HCT116 (cell line): ENCODE results near the gene KRTAP17-1.

ENCODE experiments used
- ATF3 ChIP-seq: IDR thresholded peaks from 2 replicates; pipeline ENCODE4 v1.6.1; 2012
- CEBPB ChIP-seq: IDR thresholded peaks from 2 replicates; pipeline ENCODE4 v1.6.1; 2012; ENCODE audit warnings: low read depth
- CTCF ChIP-seq, 3 experiments: fragments of 200-600 bp in 1 of 3; sonication (generic) in 1 of 3; IDR thresholded peaks in 2 of 3; conservative IDR thresholded peaks in 1 of 3; 2 replicates each; pipeline ENCODE4 v1.5.1; 2012 to 2017; ENCODE audit warnings: low read depth in 2 of 3, low read length in 2 of 3, antibody characterized with exemption in 1 of 3, borderline replicate concordance in 1 of 3, control low read depth in 1 of 3, mild to moderate bottlenecking in 1 of 3, mixed read lengths in 1 of 3, mixed run types in 1 of 3, moderate library complexity in 1 of 3; ENCODE audit not compliant: insufficient read depth in 1 of 3
- POLR2A ChIP-seq: IDR thresholded peaks from 2 replicates; pipeline ENCODE4 v1.7.0; 2011; ENCODE audit warnings: borderline replicate concordance; ENCODE audit not compliant: insufficient read depth, insufficient read length; ENCODE audit errors: extremely low read depth
- POLR2AphosphoS5 ChIP-seq: IDR thresholded peaks from 2 replicates; pipeline ENCODE4 v1.6.1; 2011; ENCODE audit warnings: mild to moderate bottlenecking, low read depth, low read length, moderate library complexity
- SIN3A ChIP-seq: IDR thresholded peaks from 2 replicates; pipeline ENCODE4 v1.6.1; 2012; ENCODE audit warnings: low read depth

DNA sequence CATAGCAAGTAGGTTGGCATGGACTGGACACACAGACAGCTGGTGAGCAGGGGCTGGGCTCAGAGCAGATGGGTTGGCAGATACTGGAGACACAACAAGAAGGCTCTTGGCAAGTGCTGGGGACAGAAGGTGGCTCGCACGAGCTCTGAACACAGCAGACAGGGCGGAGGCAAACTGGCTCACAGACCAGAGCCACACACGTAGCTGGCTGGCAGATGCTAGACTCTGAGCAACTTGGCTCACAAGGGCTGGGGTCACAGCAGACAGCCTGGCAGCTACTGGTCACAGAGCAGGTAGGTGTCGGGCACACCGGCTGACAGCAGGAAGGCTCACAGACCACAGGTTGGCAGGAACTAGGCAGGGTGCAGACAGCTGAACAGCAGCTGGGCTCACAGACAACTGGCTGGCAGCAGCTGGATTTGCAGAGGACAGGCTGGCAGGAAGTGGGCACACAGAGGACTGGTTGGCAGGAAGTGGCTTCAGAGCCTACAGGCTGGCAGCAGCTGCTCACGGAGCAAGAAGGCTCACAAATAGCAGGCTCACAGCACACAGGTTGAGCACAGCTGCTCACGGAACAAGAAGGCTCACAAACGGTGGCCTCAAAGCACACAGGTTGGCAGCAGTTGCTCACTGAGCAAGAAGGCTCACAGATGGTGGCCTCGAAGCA is 7.1 kb downstream of the KRTAP17-1 start:
- TF ChIP-seq POLR2A (no peak), SIN3A (no peak), CEBPB (no peak), POLR2AphosphoS5 (no peak), CTCF (IDR thresholded peaks at IDR 0.05 in 2 of 3, conservative IDR thresholded peaks at IDR 0.05 in 1 of 3; ENCODE audit: borderline replicate concordance in 1 of 3, insufficient read depth in 1 of 3, low read depth in 2 of 3, low read length in 2 of 3) (no peak), ATF3 (no peak)
